DMS53 (cell line): ENCODE results near the gene ZNF138.
"Not testable (repeated sequence)": the region's sequence is repeated elsewhere in the genome, so short reads cannot be mapped to it uniquely, and the experiment has no call there.

Source experiments
- DNase-seq: peaks from one replicate; lab custom pipeline; 2025; lab: John Stamatoyannopoulos, UW

The ZNF138 gene

GRCh38 chr7:64838691-64839090 is 44.5 kb downstream of the ZNF138 start:
- no peak for DNase-seq

- no peak for DNase-seq
These were observed 45.7 kb downstream of the ZNF138 start for GRCh38 chr7:64839910-64840309.

- peak; percentile 65 for DNase-seq
These were observed 55.2 kb downstream of the ZNF138 start for GRCh38 chr7:64849250-64849923.

- no peak for DNase-seq
These were observed 55.8 kb downstream of the ZNF138 start for GRCh38 chr7:64849924-64850499.

GRCh38 chr7:64853679-64854078 is 59.5 kb downstream of the ZNF138 start:
- no peak for DNase-seq

GRCh38 chr7:64854969-64855368 is 60.7 kb downstream of the ZNF138 start:
- DNase-seq = no peak

GRCh38 chr7:64863021-64863420 is 68.8 kb downstream of the ZNF138 start:
- no peak for DNase-seq

- not testable (repeated sequence) for DNase-seq
These were observed 69.3 kb downstream of the ZNF138 start for GRCh38 chr7:64863530-64863929.

- DNase-seq = no peak
These were observed 69.7 kb downstream of the ZNF138 start for GRCh38 chr7:64863969-64864368.

- no peak for DNase-seq
These were observed 73.7 kb downstream of the ZNF138 start for GRCh38 chr7:64867863-64868440.

- no peak for DNase-seq
These were observed 74.3 kb downstream of the ZNF138 start for GRCh38 chr7:64868499-64868898.

- DNase-seq = peak; percentile 32
These were observed 75.0 kb downstream of the ZNF138 start for GRCh38 chr7:64869121-64869725.

GRCh38 chr7:64869912-64870562 is 75.8 kb downstream of the ZNF138 start:
- DNase-seq = no peak

GRCh38 chr7:64870656-64871055 is 76.4 kb downstream of the ZNF138 start:
- no peak for DNase-seq

- no peak for DNase-seq
These were observed 77.5 kb downstream of the ZNF138 start for GRCh38 chr7:64871761-64872160.

- no peak for DNase-seq
These were observed 78.3 kb downstream of the ZNF138 start for GRCh38 chr7:64872351-64873154.

GRCh38 chr7:64873155-64873500 is 78.9 kb downstream of the ZNF138 start:
- DNase-seq = no peak

- DNase-seq = no peak
These were observed 79.3 kb downstream of the ZNF138 start for GRCh38 chr7:64873517-64873916.

GRCh38 chr7:64874114-64874513 is 79.9 kb downstream of the ZNF138 start:
- DNase-seq = no peak

- DNase-seq = peak; percentile 96
These were observed 80.5 kb downstream of the ZNF138 start for GRCh38 chr7:64874562-64875250.

- DNase-seq = peak; percentile 32
These were observed 81.0 kb downstream of the ZNF138 start for GRCh38 chr7:64875258-64875657.
